GM10847 (cell line): ENCODE measurements around the gene GALC.

Source experiments
- POLR2A ChIP-seq: IDR thresholded peaks from 2 replicates; pipeline ENCODE4 v1.6.1; 2011; ENCODE audit not compliant: insufficient read length; ENCODE audit errors: extremely low read depth

GALC gene

DNA sequence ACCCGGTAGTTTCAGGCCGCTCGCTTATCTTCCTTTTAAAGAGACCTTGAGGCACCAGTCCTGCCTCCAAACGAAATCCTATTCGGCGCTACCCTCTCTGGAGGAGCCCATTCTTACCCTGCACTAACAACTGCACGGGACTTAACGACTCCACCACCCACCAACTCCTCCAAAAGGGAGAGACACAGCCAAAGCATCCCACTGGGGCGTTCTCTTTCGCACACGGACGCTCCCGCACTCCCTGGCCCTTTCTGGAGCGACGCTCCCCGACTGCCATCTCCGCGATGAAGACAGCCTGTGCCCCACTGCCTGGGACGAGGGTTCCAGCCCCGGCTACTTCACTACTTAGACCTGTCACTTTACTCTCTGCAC, 650 bp downstream of the GALC start:
- no peak for TF ChIP-seq POLR2A

DNA sequence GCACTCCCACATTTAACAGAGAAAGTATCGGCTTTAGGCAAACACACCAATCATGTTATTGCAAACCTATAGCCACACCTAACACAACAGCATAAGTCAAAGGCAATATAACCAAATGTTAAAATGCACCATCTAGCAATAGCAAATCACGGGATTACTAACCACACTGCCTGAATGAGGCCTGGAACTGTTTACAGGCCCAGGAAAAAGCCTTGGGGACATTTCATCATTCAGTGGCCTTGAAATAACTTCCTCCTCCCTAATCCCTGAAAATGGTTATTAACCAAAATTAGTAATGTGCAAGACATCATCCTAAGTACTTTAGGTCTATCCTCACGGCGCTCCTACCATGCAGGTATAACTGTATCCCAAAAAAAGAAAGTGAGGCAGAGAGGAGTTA, 2.3 kb downstream of the GALC start:
- TF ChIP-seq POLR2A, result no peak

DNA sequence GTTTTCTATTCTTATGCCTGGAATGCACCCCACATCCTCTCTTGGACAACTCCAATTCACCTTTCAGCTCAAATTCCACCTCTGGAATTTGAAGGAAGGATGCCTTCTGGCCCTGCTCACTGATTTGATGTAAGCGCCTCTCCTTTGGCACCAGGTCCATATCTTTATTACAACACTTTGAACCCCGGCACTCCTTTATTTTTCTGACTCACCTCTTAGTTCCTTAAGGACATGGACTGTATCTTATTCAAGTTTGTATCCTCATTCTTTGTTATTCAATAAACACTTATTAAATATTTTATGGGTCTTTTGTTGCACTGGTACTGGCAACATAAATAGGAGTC, 3.1 kb downstream of the GALC start:
- TF ChIP-seq POLR2A, result no peak

DNA sequence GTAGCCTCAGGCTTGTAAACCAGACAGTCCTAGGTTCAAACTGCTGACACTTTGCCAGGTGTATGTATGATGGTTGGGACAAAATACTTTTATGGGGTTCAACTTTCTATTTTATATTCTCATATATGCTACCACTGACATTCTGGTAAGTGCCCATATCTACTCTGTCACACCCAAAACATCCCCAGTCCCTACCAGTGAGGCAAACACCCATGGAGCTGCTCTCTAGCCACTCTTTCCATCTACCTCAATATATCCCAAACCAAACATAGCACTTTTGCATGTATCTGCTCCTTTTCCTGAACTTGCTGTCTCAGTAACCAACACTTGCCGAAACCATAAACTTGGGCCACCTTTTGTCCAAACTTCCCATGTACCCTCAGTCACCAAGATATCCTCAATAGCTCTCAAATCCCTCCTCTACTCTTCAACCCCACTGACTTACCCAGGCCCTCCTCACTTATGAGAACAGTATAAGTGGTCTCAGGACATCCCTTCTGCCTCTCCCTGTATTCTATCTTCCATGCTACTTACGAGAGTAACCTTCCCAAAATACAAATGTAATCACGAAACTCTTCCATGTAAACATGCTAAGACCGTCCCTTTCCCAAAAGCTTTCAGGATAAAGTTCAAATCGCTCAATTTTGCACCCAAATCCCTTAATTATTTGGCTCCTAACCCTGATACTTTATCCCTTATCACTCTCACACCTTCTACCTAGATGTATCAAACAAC, 3.6 kb downstream of the GALC start:
- TF ChIP-seq POLR2A, result no peak

DNA sequence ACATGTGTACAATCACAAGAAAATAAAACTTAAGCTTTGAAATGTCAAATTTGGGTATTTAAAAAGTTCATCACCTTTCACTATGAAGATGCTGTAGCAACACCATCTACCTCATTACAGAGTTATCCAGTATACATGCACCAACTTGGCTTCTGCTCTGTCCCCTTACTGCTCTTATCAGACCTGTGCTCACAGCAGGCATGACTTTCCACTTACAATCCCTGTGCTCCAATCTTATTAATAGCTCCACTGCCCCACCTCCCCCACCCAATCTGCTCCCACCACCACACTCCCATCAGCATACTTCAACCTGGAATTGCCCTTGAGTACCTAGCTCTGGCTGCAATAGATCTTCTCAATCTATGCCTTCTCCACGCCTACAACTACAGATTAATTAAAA, 13.3 kb downstream of the GALC start:
- TF ChIP-seq POLR2A, result no peak

DNA sequence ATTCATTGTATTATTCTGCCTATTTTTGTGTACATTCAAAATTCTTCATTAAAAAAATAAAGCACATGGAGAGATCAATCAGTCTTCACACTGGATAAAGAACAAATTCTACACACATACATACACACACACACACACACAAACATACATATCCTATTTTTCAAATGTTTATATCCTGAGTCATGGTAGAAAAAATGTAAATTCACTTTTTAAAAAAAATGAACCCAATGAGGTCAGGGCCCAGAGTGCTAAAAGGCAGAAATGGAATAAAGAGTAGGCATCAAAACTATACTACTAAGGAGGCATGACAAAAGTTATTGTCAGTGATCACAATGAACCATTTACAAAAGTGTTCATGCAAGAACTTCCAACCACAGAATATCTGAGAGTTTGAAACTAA, 17.3 kb downstream of the GALC start:
- no peak for TF ChIP-seq POLR2A

DNA sequence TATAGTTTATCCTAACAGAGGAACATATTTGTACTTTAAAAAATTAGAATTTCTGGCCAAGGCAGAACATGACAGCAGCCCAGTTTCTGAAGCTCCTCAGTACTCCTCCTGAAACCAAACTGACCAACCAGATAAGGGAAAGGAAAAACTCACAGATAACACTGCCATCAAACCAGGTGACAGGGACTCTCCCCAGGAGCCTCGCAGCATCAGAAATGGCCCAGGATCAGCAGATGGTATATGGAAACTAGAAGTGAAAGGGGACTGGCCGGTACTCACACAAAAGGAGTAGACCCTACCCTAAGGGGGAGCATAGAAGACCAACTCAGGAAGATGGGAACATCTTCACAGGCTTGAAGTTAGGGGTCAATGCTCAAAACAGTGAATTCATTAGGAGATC, 22.0 kb downstream of the GALC start:
- TF ChIP-seq POLR2A, result no peak

DNA sequence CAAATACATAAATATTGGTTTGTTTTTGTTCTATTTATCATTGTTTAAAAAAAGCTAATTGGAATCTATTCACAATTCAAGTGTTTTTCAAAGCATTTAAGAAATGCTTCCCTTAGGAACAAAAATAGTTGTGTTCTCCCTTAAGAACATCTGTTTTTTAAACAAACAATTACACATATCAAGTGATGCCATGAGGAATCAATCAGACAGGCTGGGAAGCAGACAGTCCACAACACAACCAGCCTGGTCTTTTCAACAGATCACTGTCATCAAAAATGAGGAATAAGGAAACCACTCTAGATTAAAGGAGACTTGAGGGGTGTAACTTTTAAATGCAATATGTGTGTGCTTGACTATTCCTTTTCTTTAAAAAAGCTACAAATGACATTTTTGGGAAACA, 25.5 kb downstream of the GALC start:
- TF ChIP-seq POLR2A, result no peak

DNA sequence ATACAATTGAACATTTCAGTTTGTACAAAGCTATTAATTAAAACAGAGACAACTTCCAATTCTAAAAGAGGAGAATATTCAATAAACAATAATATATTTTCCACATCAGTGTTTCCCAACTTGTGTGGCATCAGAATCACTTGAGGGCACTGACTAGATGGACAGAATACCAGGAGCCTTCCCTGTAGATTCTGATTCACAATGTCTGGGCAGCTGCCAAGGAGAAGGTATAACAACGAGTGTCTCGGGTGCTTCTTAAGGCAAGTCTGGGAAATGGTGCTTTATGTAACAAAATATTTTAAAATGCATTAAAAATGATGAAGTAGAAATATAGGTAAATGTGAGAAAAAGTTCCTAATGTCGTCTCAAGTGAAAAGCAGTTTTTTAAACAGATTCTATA, 26.2 kb downstream of the GALC start:
- no peak for TF ChIP-seq POLR2A

DNA sequence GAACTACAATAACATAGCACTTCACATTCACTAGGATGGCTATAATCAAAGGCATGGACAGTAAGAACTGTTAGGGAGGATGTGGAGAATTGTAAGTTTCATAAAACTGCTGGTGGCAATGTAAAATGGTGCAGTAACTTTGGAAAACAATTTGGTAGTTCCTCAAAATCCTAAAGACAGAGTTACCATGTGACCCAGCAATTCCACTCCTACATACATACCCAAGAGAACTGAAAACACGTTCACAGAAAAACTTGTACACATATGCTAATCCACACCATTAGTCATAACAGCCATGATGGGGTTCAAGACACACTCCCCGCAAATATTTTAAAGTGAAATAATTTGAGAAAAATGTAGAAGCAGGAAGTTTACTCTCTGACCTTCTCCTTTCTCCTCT, 31.7 kb downstream of the GALC start:
- TF ChIP-seq POLR2A, result no peak

DNA sequence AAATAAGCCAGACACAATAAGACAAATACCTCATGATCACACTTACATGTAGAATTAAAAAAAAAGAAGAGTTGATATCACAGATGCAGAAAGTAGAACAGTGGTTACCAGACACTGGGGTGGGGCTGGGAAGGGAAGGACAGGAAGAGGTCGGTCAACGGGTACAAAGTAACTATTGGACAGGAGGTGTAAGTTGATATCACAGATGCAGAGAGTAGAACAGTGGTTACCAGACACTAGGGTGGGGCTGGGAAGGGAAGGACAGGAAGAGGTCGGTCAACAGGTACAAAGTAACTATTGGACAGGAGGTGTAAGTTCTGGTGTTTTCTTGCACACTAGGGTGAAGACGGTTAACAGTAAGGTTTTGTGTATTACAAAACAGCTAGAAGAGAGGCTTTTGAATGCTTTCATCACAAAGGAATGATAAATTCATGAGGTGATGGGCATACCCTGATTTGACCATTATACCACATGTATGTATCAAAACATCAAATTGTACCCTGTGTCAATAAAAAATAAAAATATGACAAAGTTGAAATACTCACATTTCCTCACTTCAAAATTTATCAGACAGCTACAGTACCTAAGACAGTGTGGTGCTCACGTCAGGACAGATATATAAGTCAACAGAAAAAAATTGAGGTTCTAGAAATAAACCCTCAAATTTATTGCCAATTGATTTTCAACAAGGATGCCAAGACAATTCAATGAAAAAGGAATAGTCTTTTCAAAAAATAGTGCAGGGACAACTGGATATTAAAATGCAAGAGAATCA, 32.8 kb downstream of the GALC start:
- TF ChIP-seq POLR2A, result no peak

DNA sequence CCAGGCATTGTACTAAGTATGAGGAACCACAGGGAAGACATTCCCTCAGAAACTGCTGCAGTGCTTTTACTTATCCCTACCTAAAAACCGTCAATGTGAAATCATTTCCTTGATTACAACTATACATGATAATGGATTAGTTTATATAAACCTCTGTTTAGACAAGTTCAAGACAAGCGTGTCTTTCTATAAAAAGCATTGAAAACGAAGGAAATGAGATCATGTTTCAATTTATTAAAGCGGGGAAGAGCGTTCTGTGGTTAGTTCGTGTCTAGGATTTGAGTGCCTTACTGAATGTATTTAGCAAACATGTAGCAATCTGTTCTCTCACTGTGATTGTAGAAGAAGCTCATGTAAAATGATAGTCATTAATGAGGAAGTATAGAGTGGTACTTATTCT, 37.5 kb downstream of the GALC start:
- no peak for TF ChIP-seq POLR2A

DNA sequence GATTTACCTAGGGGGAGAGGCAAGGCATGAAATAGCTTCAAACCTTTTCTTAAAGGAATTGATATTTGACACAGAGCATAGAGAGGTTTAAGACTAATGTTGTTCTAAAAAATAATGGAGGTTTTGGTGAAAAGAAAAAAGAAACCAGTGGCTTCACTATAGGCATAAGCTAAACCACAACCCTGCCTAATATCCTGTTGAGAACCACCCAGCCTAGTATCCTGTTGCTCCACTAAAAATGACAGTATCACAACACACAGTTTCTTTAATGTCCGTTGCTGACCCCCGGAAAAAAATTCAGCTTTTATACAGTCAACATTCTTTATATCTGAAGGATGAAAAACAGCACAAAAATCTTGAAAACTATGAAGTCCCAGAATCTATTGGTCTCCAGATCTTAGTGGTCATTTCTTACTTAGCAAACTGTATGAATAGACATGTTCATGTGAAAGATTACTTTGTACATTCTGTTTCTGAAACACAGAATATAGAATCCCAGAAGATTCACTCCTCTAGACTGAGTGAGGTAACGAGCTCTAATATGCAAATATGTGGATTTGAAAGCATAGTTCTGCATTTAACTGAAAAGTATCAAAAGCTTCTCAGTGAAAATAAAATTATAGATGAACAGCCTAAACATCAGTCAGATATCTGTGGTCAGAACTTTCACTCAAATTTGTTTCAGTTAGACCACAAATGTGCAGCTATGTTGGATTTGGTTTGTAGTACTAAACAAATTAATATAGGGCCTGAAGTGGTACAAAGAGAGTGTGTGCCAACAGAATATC, 40.5 kb downstream of the GALC start:
- no peak for TF ChIP-seq POLR2A

DNA sequence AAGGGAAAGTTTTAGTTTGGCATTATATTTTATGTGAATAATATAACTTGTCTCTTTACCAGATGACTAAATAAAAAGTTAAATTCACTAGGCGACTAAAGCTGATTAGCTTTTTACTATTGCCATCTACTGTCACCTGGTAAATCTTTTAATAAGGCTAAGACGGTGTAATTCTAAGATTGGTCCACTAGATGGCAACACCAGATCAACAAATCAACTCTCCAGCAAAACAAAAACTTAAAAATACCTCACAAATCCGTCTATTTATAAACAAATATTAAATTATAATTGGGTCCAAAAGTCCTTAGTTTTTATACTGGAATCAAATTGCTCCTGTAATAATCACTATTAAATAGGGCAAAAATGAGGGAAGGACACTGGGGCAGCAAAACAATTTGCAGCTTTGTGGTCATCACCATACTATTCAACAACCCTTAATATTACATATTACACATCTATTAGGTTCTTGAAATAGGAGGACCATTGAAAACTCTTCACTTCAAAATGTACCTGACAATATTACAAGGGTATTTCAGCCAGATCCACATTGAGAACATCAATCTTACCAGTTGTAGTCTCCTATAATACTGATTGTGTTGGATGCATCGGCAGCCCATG, 47.9 kb downstream of the GALC start:
- TF ChIP-seq POLR2A, result no peak

DNA sequence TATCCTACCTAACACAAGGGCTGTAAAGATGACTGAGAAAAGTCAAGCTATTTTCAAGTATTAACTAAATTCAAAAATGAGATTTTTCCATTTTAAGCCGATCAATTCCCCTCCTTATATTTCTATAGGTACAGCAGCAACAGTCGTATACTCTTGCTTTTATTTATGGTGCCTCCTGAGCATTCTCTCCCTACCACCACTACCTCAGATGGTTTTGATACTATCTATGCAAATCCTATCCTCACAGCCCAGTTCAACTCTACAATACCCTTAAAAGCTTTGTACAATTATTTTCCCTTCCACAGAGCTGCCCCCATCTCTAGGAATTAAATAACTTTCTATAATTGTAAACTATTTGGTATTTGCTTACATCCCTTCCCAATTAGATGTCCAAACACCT, 52.1 kb downstream of the GALC start:
- TF ChIP-seq POLR2A, result no peak

DNA sequence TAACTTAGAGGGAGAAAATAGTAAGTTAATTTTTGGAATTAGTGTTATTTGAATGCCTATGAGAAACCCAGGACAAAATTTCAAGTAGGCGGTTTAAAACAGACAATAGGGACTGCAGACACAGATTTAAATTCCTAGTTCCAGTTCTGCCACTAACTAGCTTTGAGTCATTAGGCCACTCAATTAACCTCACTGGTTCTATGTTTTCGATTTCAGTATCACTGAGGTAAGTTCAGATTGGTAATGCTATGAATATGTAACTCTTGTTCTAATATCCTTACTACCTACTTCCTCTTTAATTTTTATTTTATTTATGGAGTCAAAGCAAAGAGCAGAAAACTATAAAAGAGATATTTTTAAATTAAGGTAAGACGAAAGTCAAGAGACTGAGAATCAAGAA, 52.6 kb downstream of the GALC start:
- no peak for TF ChIP-seq POLR2A
